Fibroblast of lung (primary cell): ENCODE results near the gene SAMD7. TPM values are rescaled to one million over a fixed set of nuclear protein-coding genes. Genes with fewer than 3 reads are reported as not detected.

Experiments
- DNase-seq, 2 donors: peaks; one replicate each; pipeline versions ENCODE4 v3.0.0 to v3.0.0-alpha.2; 2010; ENCODE audit warnings: low read depth in 2 of 2
- H2AFZ ChIP-seq: 2 replicates; pipeline ENCODE4 v1.5.1; 2012; ENCODE audit warnings: low read length, control low read depth, inconsistent platforms
- H3K27ac ChIP-seq: 2 replicates; pipeline ENCODE4 v1.5.1; 2011; ENCODE audit warnings: low read length, control low read depth; ENCODE audit not compliant: insufficient read depth
- H3K27me3 ChIP-seq: 2 replicates; pipeline ENCODE4 v1.5.1; 2011; ENCODE audit warnings: mild to moderate bottlenecking, low read length; ENCODE audit not compliant: control insufficient read depth, insufficient read depth
- H3K36me3 ChIP-seq: 2 replicates; pipeline ENCODE4 v1.5.1; 2011; ENCODE audit warnings: low read length; ENCODE audit not compliant: control insufficient read depth, insufficient read depth
- H3K4me1 ChIP-seq: 2 replicates; pipeline ENCODE4 v1.5.1; 2011; ENCODE audit warnings: low read length; ENCODE audit not compliant: control insufficient read depth, insufficient read depth; ENCODE audit errors: extremely low read depth
- H3K4me2 ChIP-seq: 2 replicates; pipeline ENCODE4 v1.5.1; 2011; ENCODE audit warnings: low read length, control low read depth; ENCODE audit not compliant: insufficient read depth; ENCODE audit errors: extremely low read depth
- H3K4me3 ChIP-seq, 4 experiments: fragments of 200-600 bp in 1 of 4; sonication (generic) in 1 of 4; replicated peaks in 1 of 4; 2 replicates each; pipeline ENCODE4 v1.5.1; 2011 to 2016; ENCODE audit warnings: low read length in 4 of 4, low read depth in 3 of 4, mild to moderate bottlenecking in 3 of 4, control low read depth in 2 of 4, inconsistent platforms in 1 of 4, mixed read lengths in 1 of 4; ENCODE audit not compliant: insufficient read depth in 1 of 4; ENCODE audit errors: control extremely low read depth in 1 of 4
- H3K79me2 ChIP-seq: 2 replicates; pipeline ENCODE4 v1.5.1; 2012; ENCODE audit warnings: mild to moderate bottlenecking, low read length, inconsistent platforms; ENCODE audit not compliant: control insufficient read depth, insufficient read depth
- H3K9ac ChIP-seq: 2 replicates; pipeline ENCODE4 v1.5.1; 2011; ENCODE audit warnings: mild to moderate bottlenecking, low read length, control low read depth; ENCODE audit not compliant: insufficient read depth
- H3K9me3 ChIP-seq: 2 replicates; pipeline ENCODE4 v1.5.1; 2012; ENCODE audit warnings: low read depth, low read length; ENCODE audit not compliant: control insufficient read depth, insufficient read depth
- H4K20me1 ChIP-seq: 2 replicates; pipeline ENCODE4 v1.5.1; 2011; ENCODE audit warnings: low read length; ENCODE audit not compliant: control insufficient read depth, insufficient read depth; ENCODE audit errors: extremely low read depth
- EZH2 ChIP-seq: IDR thresholded peaks from 2 replicates; pipeline ENCODE4 v1.5.1; 2012; ENCODE audit warnings: low read length, control low read depth, mild to moderate bottlenecking; ENCODE audit errors: missing control alignments
- polyA plus RNA-seq, 2 donors: library from polyadenylated mRNA; depleted of rRNA in 1 of 2; stranded (reverse) in 1 of 2; unstranded in 1 of 2; fragments of >200 nt; gene quantifications; 2 replicates each; pipeline ENCODE4 v1.2.1, GENCODE V29; 2011 to 2012; ENCODE audit warnings: missing spikeins in 1 of 2
- total RNA-seq: library from RNA; depleted of rRNA; stranded (reverse); fragments of >200 nt; gene quantifications from 2 replicates; pipeline ENCODE4 v1.2.1, GENCODE V29; 2014
- TF ChIP-seq, protein P1 (sequence below), 2 donors: IDR thresholded peaks in 1 of 2; conservative IDR thresholded peaks in 1 of 2; 1 replicate in 1 of 2; 2 replicates in 1 of 2; pipeline ENCODE4 v1.5.1; 2011 to 2012; ENCODE audit warnings: low read length in 2 of 2, control low read depth in 1 of 2, inconsistent platforms in 1 of 2, low read depth in 1 of 2, mild to moderate bottlenecking in 1 of 2

SAMD7 gene
- total and polyA plus RNA-seq, 2 donors (not counting 1 experiment from before 2014, with no cell fraction given), result not detected

- no peak overlapping the region for H3K4me2 ChIP-seq
- H3K9me3 ChIP-seq, result no peaks in the 10 kb centered on the region
- no peaks in the 10 kb centered on the region for H3K4me1 ChIP-seq
- H3K9ac ChIP-seq, result no peak overlapping the region
- no peaks in the 10 kb centered on the region for H3K79me2 ChIP-seq
- DNase-seq, result no peak
- no peaks in the 10 kb centered on the region for H4K20me1 ChIP-seq
- no peak overlapping the region for H2AFZ ChIP-seq
- H3K27ac ChIP-seq, result no peak overlapping the region
- H3K36me3 ChIP-seq, result no peaks in the 10 kb centered on the region
- no peaks in the 10 kb centered on the region for H3K27me3 ChIP-seq
- no peak overlapping the region for H3K4me3 ChIP-seq
- TF ChIP-seq EZH2, result no peak
- TF ChIP-seq, protein P1, sequence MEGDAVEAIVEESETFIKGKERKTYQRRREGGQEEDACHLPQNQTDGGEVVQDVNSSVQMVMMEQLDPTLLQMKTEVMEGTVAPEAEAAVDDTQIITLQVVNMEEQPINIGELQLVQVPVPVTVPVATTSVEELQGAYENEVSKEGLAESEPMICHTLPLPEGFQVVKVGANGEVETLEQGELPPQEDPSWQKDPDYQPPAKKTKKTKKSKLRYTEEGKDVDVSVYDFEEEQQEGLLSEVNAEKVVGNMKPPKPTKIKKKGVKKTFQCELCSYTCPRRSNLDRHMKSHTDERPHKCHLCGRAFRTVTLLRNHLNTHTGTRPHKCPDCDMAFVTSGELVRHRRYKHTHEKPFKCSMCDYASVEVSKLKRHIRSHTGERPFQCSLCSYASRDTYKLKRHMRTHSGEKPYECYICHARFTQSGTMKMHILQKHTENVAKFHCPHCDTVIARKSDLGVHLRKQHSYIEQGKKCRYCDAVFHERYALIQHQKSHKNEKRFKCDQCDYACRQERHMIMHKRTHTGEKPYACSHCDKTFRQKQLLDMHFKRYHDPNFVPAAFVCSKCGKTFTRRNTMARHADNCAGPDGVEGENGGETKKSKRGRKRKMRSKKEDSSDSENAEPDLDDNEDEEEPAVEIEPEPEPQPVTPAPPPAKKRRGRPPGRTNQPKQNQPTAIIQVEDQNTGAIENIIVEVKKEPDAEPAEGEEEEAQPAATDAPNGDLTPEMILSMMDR (conservative IDR thresholded peaks at IDR 0.05 in 1 of 2, IDR thresholded peaks at IDR 0.05 in 1 of 2; ENCODE audit: low read depth in 1 of 2, low read length in 2 of 2), result no peak
Measured at GRCh38 chr3:169864270-169864669, 47.1 kb upstream of the SAMD7 start.

- peaks cover under 1% of the 10 kb centered on the region for H3K27me3 ChIP-seq
- DNase-seq, result no peak
- no peaks in the 10 kb centered on the region for H3K79me2 ChIP-seq
- H3K4me1 ChIP-seq, result no peaks in the 10 kb centered on the region
- H3K36me3 ChIP-seq, result no peaks in the 10 kb centered on the region
- no peak overlapping the region for H2AFZ ChIP-seq
- TF ChIP-seq EZH2, result no peak
- TF ChIP-seq, protein P1 (conservative IDR thresholded peaks at IDR 0.05 in 1 of 2, IDR thresholded peaks at IDR 0.05 in 1 of 2; ENCODE audit: low read depth in 1 of 2, low read length in 2 of 2), result no peak
- H3K27ac ChIP-seq, result no peak overlapping the region
- no peaks in the 10 kb centered on the region for H4K20me1 ChIP-seq
- H3K4me2 ChIP-seq, result no peak overlapping the region
- H3K9me3 ChIP-seq, result no peaks in the 10 kb centered on the region
- no peak overlapping the region for H3K4me3 ChIP-seq
- no peak overlapping the region for H3K9ac ChIP-seq
Measured at GRCh38 chr3:169865176-169865767, 46.1 kb upstream of the SAMD7 start.

GRCh38 chr3:169867584-169868210 lies 43.7 kb upstream of the SAMD7 start:
- TF ChIP-seq, protein P1 (conservative IDR thresholded peaks at IDR 0.05 in 1 of 2, IDR thresholded peaks at IDR 0.05 in 1 of 2; ENCODE audit: low read depth in 1 of 2, low read length in 2 of 2), result no peak
- no peak overlapping the region for H3K9ac ChIP-seq
- no peak overlapping the region for H3K27ac ChIP-seq

More at GRCh38 chr3:169867584-169868210, 43.7 kb upstream of the SAMD7 start:
- Histone ChIP-seq H3K4me2 (no peak overlapping the region), H3K9me3 (no peaks in the 10 kb centered on the region), H3K4me3 (no peak overlapping the region), H4K20me1 (no peaks in the 10 kb centered on the region), H3K4me1 (no peaks in the 10 kb centered on the region), H3K36me3 (no peaks in the 10 kb centered on the region), H2AFZ (no peak overlapping the region), H3K27me3 (peaks cover 6% of the 10 kb centered on the region), H3K79me2 (no peaks in the 10 kb centered on the region)
- no peak for DNase-seq
